GM18868 (cell line): ENCODE measurements around the gene CH25H.
A peak's percentile ranks its signal among the peaks of the same experiment; 100 is the strongest.
"Not testable (repeated sequence)": the region's sequence is repeated elsewhere in the genome, so short reads cannot be mapped to it uniquely, and the experiment has no call there.

Experiments
- ATAC-seq: cut with Tn5 transposase; IDR thresholded peaks from one replicate; pipeline ENCODE4 v1.9.1; 2021; ENCODE audit warnings: mild to moderate bottlenecking, moderate library complexity; ENCODE audit not compliant: unreplicated experiment

Gene CH25H

GRCh38 chr10:89202033-89202425, 5.1 kb downstream of the CH25H start:
- no peak for ATAC-seq

GRCh38 chr10:89201345-89202032, 5.6 kb downstream of the CH25H start:
- no peak for ATAC-seq

- no peak for ATAC-seq
These were observed 9.6 kb downstream of the CH25H start for GRCh38 chr10:89197473-89197872.

GRCh38 chr10:89191301-89191700, 15.8 kb downstream of the CH25H start:
- ATAC-seq, result not testable (repeated sequence)

GRCh38 chr10:89189211-89189734, 17.8 kb downstream of the CH25H start:
- no peak for ATAC-seq

GRCh38 chr10:89185658-89186057, 21.5 kb downstream of the CH25H start:
- ATAC-seq, result no peak

- no peak for ATAC-seq
These were observed 22.5 kb downstream of the CH25H start for GRCh38 chr10:89184638-89185037.

- no peak for ATAC-seq
These were observed 23.5 kb downstream of the CH25H start for GRCh38 chr10:89183571-89183970.

GRCh38 chr10:89182894-89183293, 24.2 kb downstream of the CH25H start:
- ATAC-seq, result no peak

GRCh38 chr10:89175816-89176215, 31.3 kb downstream of the CH25H start:
- no peak for ATAC-seq

- no peak for ATAC-seq
These were observed 34.0 kb downstream of the CH25H start for GRCh38 chr10:89173075-89173474.

- ATAC-seq, result no peak
These were observed 35.1 kb downstream of the CH25H start for GRCh38 chr10:89171996-89172395.

GRCh38 chr10:89171263-89171872, 35.7 kb downstream of the CH25H start:
- ATAC-seq, result no peak

- ATAC-seq, result not testable (repeated sequence)
These were observed 38.7 kb downstream of the CH25H start for GRCh38 chr10:89168354-89168900.

GRCh38 chr10:89167915-89168314, 39.2 kb downstream of the CH25H start:
- no peak for ATAC-seq

GRCh38 chr10:89165923-89166322, 41.2 kb downstream of the CH25H start:
- no peak for ATAC-seq

GRCh38 chr10:89164920-89165319, 42.2 kb downstream of the CH25H start:
- no peak for ATAC-seq

GRCh38 chr10:89164080-89164479, 43.0 kb downstream of the CH25H start:
- ATAC-seq, result no peak

GRCh38 chr10:89163265-89163995, 43.7 kb downstream of the CH25H start:
- peak; percentile 95 for ATAC-seq

GRCh38 chr10:89162596-89162995, 44.5 kb downstream of the CH25H start:
- no peak for ATAC-seq

GRCh38 chr10:89160339-89160738, 46.8 kb downstream of the CH25H start:
- no peak for ATAC-seq

- no peak for ATAC-seq
These were observed 47.4 kb downstream of the CH25H start for GRCh38 chr10:89159761-89160160.
